ENCODE results near the gene MIOX.

DNA sequence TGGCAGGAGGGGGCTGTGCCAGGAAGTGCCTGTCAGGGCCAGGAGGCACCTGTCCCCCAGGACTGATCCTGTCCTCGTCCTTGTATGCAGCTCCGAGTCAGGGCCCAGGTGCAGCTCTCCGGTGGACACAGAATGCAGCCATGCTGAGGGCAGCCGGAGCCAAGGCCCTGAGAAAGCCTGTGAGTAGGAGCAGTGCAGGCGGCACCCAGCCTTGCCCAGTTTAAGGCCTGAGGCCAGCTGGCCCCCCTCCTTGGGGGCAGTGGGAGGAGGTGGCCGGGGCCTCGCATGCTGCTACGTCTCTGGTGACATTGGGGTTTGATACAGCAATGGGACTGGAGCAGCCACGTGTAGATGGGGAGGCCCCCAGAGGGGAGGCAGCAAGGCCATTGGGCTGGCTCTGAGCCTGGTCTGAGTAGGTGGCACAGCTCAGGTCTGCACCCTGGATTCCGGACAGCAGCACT is 46.8 kb upstream of the MIOX start:
- TF ChIP-seq CBFB (CRISPR knock-in tag; IDR thresholded peaks at IDR 0.05), result no peak
- TF ChIP-seq SRF (CRISPR knock-in tag; IDR thresholded peaks at IDR 0.05), result no peak
- no peak for TF ChIP-seq NFYB (IDR thresholded peaks at IDR 0.05; ENCODE audit: extremely low read depth, insufficient read length)
- TF ChIP-seq NFE2L1 (tag; IDR thresholded peaks at IDR 0.05; ENCODE audit: borderline replicate concordance, low read depth), result no peak
- no peak for TF ChIP-seq ZNF436 (CRISPR knock-in tag; IDR thresholded peaks at IDR 0.05)
- no peak for TF ChIP-seq SMAD1 (IDR thresholded peaks at IDR 0.05; ENCODE audit: low read depth, low read length, partially characterized antibody)
- no peak for TF ChIP-seq ZNF274 (IDR thresholded peaks at IDR 0.05; ENCODE audit: borderline replicate concordance, low read depth, low read length)
- TF ChIP-seq RFX5 (IDR thresholded peaks at IDR 0.05; ENCODE audit: low read depth, low read length), result no peak
